ENCODE measurements around the gene FAM53A.
"Not testable (repeated sequence)": the region's sequence is repeated elsewhere in the genome, so short reads cannot be mapped to it uniquely, and the experiment has no call there.

The FAM53A gene

GRCh38 chr4:1717129-1718094, 33.3 kb upstream of the FAM53A start:
- no peak for ATAC-seq
- no peak for DNase-seq

GRCh38 chr4:1716065-1716945, 32.2 kb upstream of the FAM53A start:
- DNase-seq = no peak
- no peak for ATAC-seq

GRCh38 chr4:1715002-1715758, 31.1 kb upstream of the FAM53A start:
- ATAC-seq = no peak
- no peak for DNase-seq

- ATAC-seq (no peak), DNase-seq (no peak)
Observed at GRCh38 chr4:1714303-1715001, 30.3 kb upstream of the FAM53A start.

GRCh38 chr4:1713003-1713851, 29.1 kb upstream of the FAM53A start:
- peak; percentile 3 for ATAC-seq
- DNase-seq = no peak

GRCh38 chr4:1712216-1713002, 28.3 kb upstream of the FAM53A start, which contains the start of gene SLBP:
TSS of gene SLBP (minus strand) at chr4:1712319. CDS start at chr4:1712188, 131 bp downstream.
- DNase-seq (peak; percentile 99), ATAC-seq (peak; percentile 93)

- peak; percentile 1 for ATAC-seq
Observed at GRCh38 chr4:1711571-1712215, 27.6 kb upstream of the FAM53A start.

GRCh38 chr4:1711055-1711570, 27.0 kb upstream of the FAM53A start:
- ATAC-seq = no peak
- DNase-seq = no peak

More at GRCh38 chr4:1711571-1712215, 27.6 kb upstream of the FAM53A start:
- peak; percentile 46 for DNase-seq

- ATAC-seq (no peak), DNase-seq (no peak)
Observed at GRCh38 chr4:1708581-1708980, 24.5 kb upstream of the FAM53A start.

- DNase-seq (no peak), ATAC-seq (no peak)
Observed at GRCh38 chr4:1706358-1706757, 22.2 kb upstream of the FAM53A start.

- no peak for ATAC-seq
Observed at GRCh38 chr4:1705732-1706131, 21.6 kb upstream of the FAM53A start.

GRCh38 chr4:1703867-1704266, 19.8 kb upstream of the FAM53A start:
- no peak for DNase-seq
- ATAC-seq = no peak

More at GRCh38 chr4:1705732-1706131, 21.6 kb upstream of the FAM53A start:
- DNase-seq = no peak

- not testable (repeated sequence) for DNase-seq, ATAC-seq
Observed at GRCh38 chr4:1701671-1702070, 17.6 kb upstream of the FAM53A start.

- ATAC-seq (no peak), DNase-seq (no peak)
Observed at GRCh38 chr4:1695913-1696312, 11.8 kb upstream of the FAM53A start.

GRCh38 chr4:1693131-1693896, 9.2 kb upstream of the FAM53A start:
- DNase-seq = peak; percentile 79
- peak; percentile 81 for ATAC-seq

- no peak for DNase-seq
- no peak for ATAC-seq
Observed at GRCh38 chr4:1691737-1692373, 7.7 kb upstream of the FAM53A start.

GRCh38 chr4:1690698-1691097, 6.6 kb upstream of the FAM53A start:
- no peak for ATAC-seq
- DNase-seq = no peak
